ENCODE data around the gene HIF1AN.

Gene HIF1AN

DNA sequence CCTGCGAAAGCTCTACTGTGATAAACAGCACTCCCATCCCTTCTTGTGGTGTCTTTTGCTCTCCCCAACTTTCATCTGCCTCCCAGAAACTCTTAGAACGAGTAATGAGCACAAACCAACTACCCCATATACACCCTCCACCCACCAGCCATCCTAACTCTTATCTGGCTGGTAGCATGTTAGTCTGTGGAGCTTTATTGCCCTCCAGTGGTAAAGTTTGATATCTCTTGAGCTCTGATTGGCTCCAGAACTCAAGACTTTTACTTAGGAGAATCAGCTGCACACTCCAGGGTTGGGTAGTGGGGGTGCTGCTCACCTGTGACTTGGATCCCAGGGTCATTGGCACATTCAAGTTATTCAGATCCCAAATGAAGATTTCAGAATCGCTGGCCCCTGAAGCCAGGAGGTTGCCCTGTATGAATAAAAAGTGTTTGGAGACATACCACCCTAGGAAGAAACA lies 27.0 kb upstream of the HIF1AN start:
- peak; percentile 55 to 68 for DNase-seq (ENCODE audit: low read depth in 1 of 2, low spot score in 1 of 2)
- in situ Hi-C loops (cut with HindIII; ENCODE audit: low pct_unique_long_range_greater_than_20kb, low sequenced_read_pairs), result no loop called here

DNA sequence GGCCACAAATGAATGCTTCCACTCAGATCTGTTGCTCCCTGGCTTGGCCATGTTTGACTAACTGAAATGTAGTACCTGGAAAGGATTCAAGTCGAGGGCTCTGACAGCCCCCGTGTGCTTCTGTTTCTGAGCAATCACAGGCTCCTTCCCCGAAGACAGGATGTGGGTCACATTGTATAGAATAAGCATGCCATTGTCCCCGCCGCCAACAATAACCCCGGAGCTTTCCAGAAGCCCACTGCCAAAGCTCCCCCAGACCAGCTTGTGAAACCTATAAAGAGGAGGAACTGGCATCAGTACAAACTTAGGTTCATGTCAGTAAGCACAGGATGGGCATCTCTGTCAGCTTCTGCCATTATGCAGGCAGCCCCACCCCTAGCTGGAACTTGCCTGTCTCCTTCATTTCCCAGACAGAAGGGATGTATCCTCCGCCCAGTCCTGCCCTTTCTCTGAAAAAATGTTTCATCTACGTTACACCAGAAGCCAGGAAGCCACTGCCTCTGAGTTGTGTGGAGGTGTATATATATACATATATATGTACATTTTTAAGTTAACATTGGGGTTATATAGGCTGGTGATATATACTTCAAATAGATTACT lies 26.4 kb upstream of the HIF1AN start:
- no peak for DNase-seq (ENCODE audit: low read depth in 1 of 2, low spot score in 1 of 2)
- in situ Hi-C loops (cut with HindIII; ENCODE audit: low pct_unique_long_range_greater_than_20kb, low sequenced_read_pairs), result no loop called here
- no peak for TF ChIP-seq JUND (IDR thresholded peaks at IDR 0.05; ENCODE audit: low read depth)

More for the DNA sequence above, 27.0 kb upstream of the HIF1AN start:
- TF ChIP-seq JUND (IDR thresholded peaks at IDR 0.05; ENCODE audit: low read depth), result no peak

DNA sequence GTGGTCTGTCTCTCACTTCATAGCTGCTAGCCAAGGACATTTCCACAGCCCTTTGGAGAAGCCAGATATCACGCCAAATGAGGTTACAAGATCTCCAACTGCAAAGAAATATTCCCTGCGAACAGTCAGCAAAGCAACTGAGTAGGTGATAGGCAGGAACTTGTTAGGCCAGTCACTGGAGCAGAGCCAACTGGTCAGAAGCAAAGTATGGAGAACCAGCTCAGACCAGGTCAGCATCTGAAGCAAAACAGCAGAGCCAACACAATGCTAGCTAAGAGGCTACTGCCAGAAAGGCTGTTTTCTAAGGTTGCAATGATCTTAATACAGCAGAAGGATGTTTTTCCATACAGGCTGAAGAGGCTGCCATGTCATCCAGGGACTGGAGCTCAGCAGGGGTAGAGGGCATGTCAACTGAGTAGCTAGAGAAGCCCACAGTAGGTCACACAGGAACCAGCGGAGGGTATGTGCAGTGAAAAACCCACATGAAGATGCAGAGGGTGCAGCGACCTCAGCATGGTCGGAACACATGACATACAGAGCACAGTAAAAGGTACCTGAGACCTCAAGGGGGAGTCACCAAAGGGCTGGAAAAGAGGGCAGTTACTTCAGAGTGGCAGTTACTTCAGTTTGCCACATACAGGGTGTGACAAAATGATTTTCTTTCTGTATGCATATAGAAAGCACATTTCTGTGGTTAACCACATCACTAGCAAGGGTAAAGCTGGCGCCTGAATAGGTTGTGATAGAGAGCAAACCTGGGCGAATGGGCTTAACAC lies 25.0 kb upstream of the HIF1AN start:
- no peak for TF ChIP-seq JUND (IDR thresholded peaks at IDR 0.05; ENCODE audit: low read depth)
- in situ Hi-C loops (cut with HindIII; ENCODE audit: low pct_unique_long_range_greater_than_20kb, low sequenced_read_pairs), result no loop called here
- peak; percentile 42 to 70 for DNase-seq (ENCODE audit: low read depth in 1 of 2, low spot score in 1 of 2)

DNA sequence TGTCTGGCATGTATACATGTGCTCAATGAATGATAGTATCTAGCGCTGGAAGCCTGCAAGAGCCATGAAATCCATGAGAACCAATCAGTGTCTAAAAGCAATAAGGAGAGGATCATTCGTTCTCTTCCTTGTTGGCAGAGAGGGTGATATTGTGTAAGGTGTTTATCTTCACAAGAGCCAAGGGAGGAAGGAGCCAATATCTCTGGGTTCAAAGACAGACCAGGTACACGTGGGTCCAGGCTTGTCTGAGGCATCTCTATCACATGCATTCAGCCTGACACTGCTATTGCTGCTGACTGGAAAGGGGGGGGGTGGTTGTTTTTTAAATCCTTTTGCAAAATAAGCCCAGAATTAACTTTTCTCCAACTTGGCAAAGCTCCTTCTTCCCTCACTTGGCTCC lies 20.1 kb upstream of the HIF1AN start:
- no peak for TF ChIP-seq JUND (IDR thresholded peaks at IDR 0.05; ENCODE audit: low read depth)
- DNase-seq (ENCODE audit: low read depth in 1 of 2, low spot score in 1 of 2), result no peak
- in situ Hi-C loops (cut with HindIII; ENCODE audit: low pct_unique_long_range_greater_than_20kb, low sequenced_read_pairs), result no loop called here

DNA sequence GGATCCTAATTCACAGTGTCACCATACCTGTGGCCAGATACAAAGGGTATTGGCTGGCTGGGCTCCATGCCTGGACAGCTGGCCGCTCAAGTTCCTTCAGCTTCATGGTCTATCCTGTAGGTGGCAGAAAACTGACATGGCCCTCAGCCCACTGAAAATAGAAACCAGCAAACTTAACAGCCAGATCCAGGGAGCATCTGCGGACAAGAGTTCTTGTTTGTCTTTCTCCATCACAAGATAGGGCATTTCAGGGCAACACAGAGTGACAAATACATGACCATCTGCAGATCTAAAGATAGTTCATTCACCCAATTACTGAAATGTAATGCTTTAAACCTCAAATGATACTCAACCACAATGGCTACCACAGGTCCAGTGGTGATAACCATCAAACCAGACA lies 18.9 kb upstream of the HIF1AN start:
- in situ Hi-C loops (cut with HindIII; ENCODE audit: low pct_unique_long_range_greater_than_20kb, low sequenced_read_pairs), result no loop called here
- no peak for TF ChIP-seq JUND (IDR thresholded peaks at IDR 0.05; ENCODE audit: low read depth)
- peak in 1 of 2 experiments; percentile 63 for DNase-seq (ENCODE audit: low read depth in 1 of 2, low spot score in 1 of 2)

DNA sequence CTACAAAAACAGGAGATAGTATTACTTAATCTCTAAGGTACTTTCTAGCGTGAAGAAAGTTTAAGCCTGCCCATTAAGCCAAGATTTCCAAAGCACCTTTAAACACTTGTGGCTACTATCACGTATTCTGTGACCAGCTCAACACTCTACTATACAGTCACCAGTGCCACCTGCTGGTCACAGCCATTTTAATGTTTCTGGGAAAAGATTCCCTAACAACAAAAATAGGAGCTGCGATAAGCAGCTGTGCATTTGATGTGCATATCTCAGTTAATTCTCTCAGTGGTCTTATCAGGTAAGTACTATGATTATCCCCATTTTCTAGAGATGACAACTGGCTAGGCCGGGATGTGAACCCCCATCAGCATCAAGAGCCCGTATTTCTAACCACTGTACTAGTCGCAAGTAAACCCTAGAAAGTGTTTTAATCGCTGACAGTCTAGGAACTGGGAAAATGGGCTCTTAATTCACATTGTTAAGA lies 16.9 kb upstream of the HIF1AN start:
- in situ Hi-C loops (cut with HindIII; ENCODE audit: low pct_unique_long_range_greater_than_20kb, low sequenced_read_pairs), result no loop called here
- TF ChIP-seq JUND (IDR thresholded peaks at IDR 0.05; ENCODE audit: low read depth), result no peak
- DNase-seq (ENCODE audit: low read depth in 1 of 2, low spot score in 1 of 2), result peak; percentile 69 to 78

DNA sequence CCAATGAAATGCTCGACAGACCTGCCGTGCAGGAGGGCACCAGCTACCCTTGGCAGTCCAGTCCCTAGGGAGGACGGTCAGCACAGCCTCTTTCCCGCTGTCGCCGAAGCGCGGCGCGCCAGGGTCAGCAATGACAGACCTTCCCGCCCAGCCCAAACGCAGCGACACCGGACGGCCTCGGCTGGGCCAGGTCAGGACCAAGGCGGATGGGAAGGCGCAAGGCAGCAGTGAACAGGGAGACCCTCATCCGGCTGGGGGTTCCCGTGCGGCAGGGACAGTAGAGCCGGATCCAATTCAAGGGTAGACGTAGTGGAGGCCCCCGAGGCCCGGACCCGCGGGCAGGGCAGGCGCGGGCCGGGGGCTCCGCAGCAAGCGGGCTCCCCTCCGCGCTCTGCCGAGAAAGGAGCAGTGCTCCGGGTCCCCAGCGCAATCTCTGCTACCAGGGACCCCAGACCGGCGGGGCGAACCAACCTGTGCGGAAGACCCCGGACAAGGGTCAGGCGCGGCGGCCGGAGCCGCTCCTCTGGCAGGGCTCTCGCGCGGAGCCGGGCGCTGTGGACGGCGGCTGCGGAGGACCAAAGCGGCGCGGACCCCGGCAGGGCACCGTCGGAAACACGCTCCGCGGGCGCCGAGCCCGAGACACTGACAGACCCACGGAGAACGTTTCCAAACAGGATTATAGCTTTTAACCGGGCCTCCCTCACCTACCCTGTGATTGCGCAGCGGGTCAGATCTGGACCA lies 16.3 kb upstream of the HIF1AN start, which contains the start of gene SEC31B:
Gene SEC31B, minus strand, starts transcription at position 551 of the 741 bp plus-strand sequence. CDS start 2,909 bp downstream, outside the sequence.
- DNase-seq (ENCODE audit: low read depth in 1 of 2, low spot score in 1 of 2), result no peak
- TF ChIP-seq JUND (IDR thresholded peaks at IDR 0.05; ENCODE audit: low read depth), result no peak
- in situ Hi-C loops (cut with HindIII; ENCODE audit: low pct_unique_long_range_greater_than_20kb, low sequenced_read_pairs), result no loop called here

DNA sequence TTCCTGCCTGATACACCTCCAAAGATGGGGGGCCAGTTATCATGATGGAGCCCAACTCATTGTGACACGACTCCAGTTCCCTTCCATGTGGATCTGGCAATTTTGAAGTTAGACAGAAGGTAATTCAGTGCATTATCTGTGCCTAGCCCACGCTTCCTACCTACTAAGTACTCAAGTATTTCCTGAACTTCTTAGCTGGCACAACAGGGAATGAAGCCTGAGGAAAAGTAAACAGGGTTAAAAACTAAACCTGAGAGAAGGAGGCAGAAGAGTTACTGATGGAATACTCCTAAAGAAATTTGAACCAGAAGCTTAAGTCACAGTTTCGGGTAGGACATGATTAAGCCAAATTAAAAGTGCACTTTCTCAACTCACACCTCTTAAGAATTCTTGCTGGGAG lies 14.9 kb upstream of the HIF1AN start:
- in situ Hi-C loops (cut with HindIII; ENCODE audit: low pct_unique_long_range_greater_than_20kb, low sequenced_read_pairs), result no loop called here
- TF ChIP-seq JUND (IDR thresholded peaks at IDR 0.05; ENCODE audit: low read depth), result no peak
- DNase-seq (ENCODE audit: low read depth in 1 of 2, low spot score in 1 of 2), result no peak

DNA sequence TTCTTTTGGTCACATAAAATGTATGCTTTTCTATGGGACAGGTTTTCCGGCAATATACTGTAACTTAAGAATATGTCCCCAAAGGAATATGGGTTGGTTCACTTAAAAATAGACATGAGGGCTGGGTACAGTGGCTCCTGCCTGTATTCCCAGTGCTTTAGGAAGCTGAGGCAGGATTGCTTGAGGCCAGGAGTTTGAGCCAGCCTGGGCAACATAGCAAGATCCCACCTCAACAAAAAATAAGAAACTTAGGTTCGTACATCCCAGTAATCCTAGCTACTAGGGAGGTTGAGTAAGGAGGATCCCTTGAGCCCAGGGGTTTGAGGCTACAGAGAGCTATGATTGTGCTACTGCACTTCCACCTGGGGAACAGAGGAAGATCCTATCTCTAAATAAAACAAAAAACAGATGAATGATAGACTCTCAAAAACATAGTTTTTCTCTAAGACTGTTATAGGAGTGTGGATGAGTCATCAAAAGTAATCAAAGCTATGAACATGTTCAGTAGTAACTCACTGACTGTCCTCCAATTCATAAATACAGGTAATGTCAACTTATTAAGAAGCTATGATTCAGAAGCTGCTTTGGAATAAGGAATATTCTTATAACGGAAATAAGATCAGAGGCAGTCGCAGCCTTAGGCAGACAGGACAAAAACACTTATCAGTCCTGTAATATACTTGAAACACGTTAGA lies 13.5 kb upstream of the HIF1AN start:
- TF ChIP-seq JUND (IDR thresholded peaks at IDR 0.05; ENCODE audit: low read depth), result no peak
- DNase-seq (ENCODE audit: low read depth in 1 of 2, low spot score in 1 of 2), result no peak
- in situ Hi-C loops (cut with HindIII; ENCODE audit: low pct_unique_long_range_greater_than_20kb, low sequenced_read_pairs), result no loop called here

DNA sequence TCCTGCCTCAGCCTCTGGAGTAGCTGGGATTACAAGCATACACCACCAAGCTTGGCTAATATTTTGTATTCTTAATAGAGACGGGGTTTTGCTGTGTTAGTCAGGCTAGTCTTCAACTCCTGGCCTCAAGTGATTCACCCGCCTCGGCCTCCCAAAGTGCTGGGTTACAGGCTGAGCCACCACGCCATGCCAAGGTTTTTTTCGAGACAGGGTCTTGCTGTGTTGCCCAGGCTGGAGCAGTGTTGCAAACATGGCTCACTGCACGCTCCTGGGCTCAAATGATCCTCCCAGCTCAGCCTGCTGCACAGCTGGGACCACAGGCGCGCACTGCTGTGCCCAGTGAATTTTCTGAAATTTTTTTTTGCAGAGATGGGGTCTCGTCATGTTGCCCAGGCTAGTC lies 12.8 kb upstream of the HIF1AN start:
- DNase-seq (ENCODE audit: low read depth in 1 of 2, low spot score in 1 of 2), result no peak
- no peak for TF ChIP-seq JUND (IDR thresholded peaks at IDR 0.05; ENCODE audit: low read depth)
- in situ Hi-C loops (cut with HindIII; ENCODE audit: low pct_unique_long_range_greater_than_20kb, low sequenced_read_pairs), result no loop called here

DNA sequence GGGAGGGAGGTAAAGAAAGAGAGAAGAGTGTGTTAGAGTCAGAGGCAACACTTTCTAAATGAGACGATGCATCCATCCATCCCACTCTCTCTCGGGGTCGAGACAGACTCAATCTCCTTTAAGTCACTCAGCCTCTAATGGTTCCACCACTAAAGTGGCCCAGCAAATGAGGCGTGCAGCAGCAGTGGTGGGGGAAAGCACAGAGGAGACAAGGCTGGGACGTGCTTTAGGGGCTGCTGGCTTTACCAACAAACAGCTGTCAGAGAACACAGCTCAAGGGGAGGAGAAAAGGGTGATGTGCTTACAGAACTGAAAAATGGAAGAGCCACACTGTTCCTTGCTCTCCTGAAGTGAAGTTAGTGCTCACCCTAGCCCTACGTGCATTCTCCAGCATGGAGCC lies 11.5 kb upstream of the HIF1AN start:
- no peak for TF ChIP-seq JUND (IDR thresholded peaks at IDR 0.05; ENCODE audit: low read depth)
- in situ Hi-C loops (cut with HindIII; ENCODE audit: low pct_unique_long_range_greater_than_20kb, low sequenced_read_pairs), result no loop called here
- DNase-seq (ENCODE audit: low read depth in 1 of 2, low spot score in 1 of 2), result no peak

DNA sequence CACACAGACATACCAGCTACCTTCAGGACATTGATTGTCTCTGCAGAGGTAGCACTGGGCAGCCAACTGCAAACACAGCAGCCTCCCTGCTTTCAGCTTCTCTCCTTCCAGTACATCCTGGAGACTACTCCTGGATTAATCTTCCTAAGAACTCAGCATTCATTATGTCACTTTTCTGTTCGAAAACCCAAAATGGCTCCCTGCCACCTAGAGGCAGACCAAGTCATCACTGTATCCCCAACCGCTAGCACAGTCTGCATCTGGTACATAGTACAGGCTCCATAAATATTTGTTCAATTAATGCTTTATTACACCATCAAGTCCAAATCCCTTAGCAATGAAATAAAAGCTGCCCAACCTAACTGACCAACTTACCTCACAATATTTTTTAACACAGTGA lies 11.1 kb upstream of the HIF1AN start:
- no peak for TF ChIP-seq JUND (IDR thresholded peaks at IDR 0.05; ENCODE audit: low read depth)
- in situ Hi-C loops (cut with HindIII; ENCODE audit: low pct_unique_long_range_greater_than_20kb, low sequenced_read_pairs), result no loop called here
- no peak for DNase-seq (ENCODE audit: low read depth in 1 of 2, low spot score in 1 of 2)

Data from T47D (cell line).